WTC11 (cell line): ENCODE results near the gene RANBP17. TPM values are rescaled to one million over a fixed set of nuclear protein-coding genes. Genes with fewer than 3 reads are reported as not detected.

Experiments
- ATAC-seq: fragments of 200-7000 bp; cut with Tn5 transposase; 2 replicates; pipeline ENCODE4 v1.10.0; 2021; ENCODE audit warnings: mild to moderate bottlenecking, moderate library complexity
- CTCF ChIA-PET: fragments of 300-600 bp; sonication (Branson Sonifier 250); formaldehyde crosslinking; loops from one replicate; lab custom pipeline; 2021; ENCODE audit warnings: antibody characterized with exemption; lab: Charles Lee
- POLR2A ChIA-PET: fragments of 350-600 bp; sonication (Branson Sonifier 250); formaldehyde crosslinking; loops from one replicate; lab custom pipeline; 2021; ENCODE audit warnings: antibody characterized with exemption; lab: Charles Lee
- DNase-seq: peaks from one replicate; pipeline ENCODE4 v3.0.0; 2021; ENCODE audit warnings: low spot score
- H3K27ac Mint-ChIP-seq: 2 replicates; pipeline ENCODE4 v1.8.0; 2021; ENCODE audit warnings: mixed read lengths
- H3K27me3 Mint-ChIP-seq: 2 replicates; pipeline ENCODE4 v1.8.0; 2021; ENCODE audit warnings: low read depth, mild to moderate bottlenecking, moderate library complexity, mixed read lengths
- H3K36me3 Mint-ChIP-seq: 2 replicates; pipeline ENCODE4 v1.8.0; 2021; ENCODE audit warnings: mixed read lengths
- H3K4me1 Mint-ChIP-seq: 2 replicates; pipeline ENCODE4 v1.8.0; 2022; ENCODE audit warnings: mixed read lengths
- H3K4me3 Mint-ChIP-seq: 2 replicates; pipeline ENCODE4 v1.8.0; 2021; ENCODE audit warnings: mild to moderate bottlenecking, moderate library complexity, mixed read lengths
- H3K9me3 Mint-ChIP-seq: 2 replicates; pipeline ENCODE4 v1.8.0; 2021; ENCODE audit warnings: mixed read lengths
- CBFB ChIP-seq: sonication (generic); formaldehyde crosslinking; IDR thresholded peaks from 2 replicates; pipeline ENCODE4 v1.8.1; 2022; ENCODE audit warnings: mild to moderate bottlenecking, low read depth, missing genetic modification reagents
- CREB1 ChIP-seq: sonication (generic); formaldehyde crosslinking; IDR thresholded peaks from 2 replicates; pipeline ENCODE4 v1.8.0; 2023; ENCODE audit warnings: mild to moderate bottlenecking, missing genetic modification reagents
- EMX1 ChIP-seq: fragments of 250-450 bp; sonication (Bioruptor Pico); IDR thresholded peaks from 2 replicates; pipeline ENCODE4 v1.8.0; 2021; ENCODE audit warnings: mild to moderate bottlenecking
- ETV6 ChIP-seq: sonication (generic); formaldehyde crosslinking; IDR thresholded peaks from 2 replicates; pipeline ENCODE4 v1.8.1; 2022; ENCODE audit warnings: mild to moderate bottlenecking, missing genetic modification reagents
- FOXP1 ChIP-seq: sonication (generic); formaldehyde crosslinking; IDR thresholded peaks from 2 replicates; pipeline ENCODE4 v1.8.0; 2022; ENCODE audit warnings: missing genetic modification reagents, mild to moderate bottlenecking, moderate library complexity, borderline replicate concordance
- GRHL2 ChIP-seq: fragments of 250-450 bp; sonication (Bioruptor Pico); IDR thresholded peaks from 2 replicates; pipeline ENCODE4 v1.8.0; 2022; ENCODE audit warnings: mild to moderate bottlenecking, moderate library complexity; ENCODE audit not compliant: insufficient replicate concordance, severe bottlenecking
- JUN ChIP-seq: sonication (generic); formaldehyde crosslinking; IDR thresholded peaks from 2 replicates; pipeline ENCODE4 v1.8.0; 2023; ENCODE audit warnings: mild to moderate bottlenecking, missing genetic modification reagents
- KAT7 ChIP-seq: sonication (generic); formaldehyde crosslinking; IDR thresholded peaks from 2 replicates; pipeline ENCODE4 v1.8.1; 2023; ENCODE audit warnings: missing genetic modification reagents, mild to moderate bottlenecking, borderline replicate concordance
- MYBL2 ChIP-seq: sonication (generic); formaldehyde crosslinking; IDR thresholded peaks from 2 replicates; pipeline ENCODE4 v1.8.1; 2023; ENCODE audit warnings: mild to moderate bottlenecking, moderate library complexity, missing genetic modification reagents
- NR2C2 ChIP-seq: sonication (generic); formaldehyde crosslinking; IDR thresholded peaks from 2 replicates; pipeline ENCODE4 v1.8.0; 2022; ENCODE audit warnings: mild to moderate bottlenecking, missing genetic modification reagents
- RORB ChIP-seq: fragments of 250-450 bp; sonication (Bioruptor Pico); IDR thresholded peaks from 2 replicates; pipeline ENCODE4 v1.9.0; 2021; ENCODE audit warnings: mild to moderate bottlenecking
- TCF7 ChIP-seq: sonication (generic); formaldehyde crosslinking; IDR thresholded peaks from 2 replicates; pipeline ENCODE4 v1.8.0; 2022; ENCODE audit warnings: mild to moderate bottlenecking, low read depth, missing genetic modification reagents, moderate library complexity
- TEAD4 ChIP-seq: sonication (generic); formaldehyde crosslinking; IDR thresholded peaks from 2 replicates; pipeline ENCODE4 v1.8.0; 2022; ENCODE audit warnings: mild to moderate bottlenecking, missing genetic modification reagents
- ZBTB21 ChIP-seq: sonication (generic); formaldehyde crosslinking; IDR thresholded peaks from 2 replicates; pipeline ENCODE4 v1.8.1; 2023; ENCODE audit warnings: mild to moderate bottlenecking, missing genetic modification reagents, borderline replicate concordance
- ZNF317 ChIP-seq: sonication (generic); formaldehyde crosslinking; IDR thresholded peaks from 2 replicates; pipeline ENCODE4 v1.8.1; 2023; ENCODE audit warnings: low read depth, mild to moderate bottlenecking, moderate library complexity, missing genetic modification reagents, borderline replicate concordance
- ZNF416 ChIP-seq: fragments of 250-450 bp; sonication (Bioruptor Pico); IDR thresholded peaks from 2 replicates; pipeline ENCODE4 v1.9.0; 2021; ENCODE audit warnings: mild to moderate bottlenecking, inconsistent platforms
- ZNF423 ChIP-seq: fragments of 250-450 bp; sonication (Bioruptor Pico); IDR thresholded peaks from 2 replicates; pipeline ENCODE4 v2.1.2; 2022; ENCODE audit warnings: mild to moderate bottlenecking, moderate library complexity
- total RNA-seq: library from RNA; stranded (reverse); gene quantifications from 3 replicates; pipeline ENCODE4 v1.2.3, GENCODE V29; 2021
- TF ChIP-seq, protein P1 (sequence below): sonication (generic); formaldehyde crosslinking; IDR thresholded peaks from 2 replicates; pipeline ENCODE4 v1.8.0; 2022; ENCODE audit warnings: mild to moderate bottlenecking, missing genetic modification reagents
- TF ChIP-seq, protein P2 (sequence below): sonication (generic); formaldehyde crosslinking; IDR thresholded peaks from 2 replicates; pipeline ENCODE4 v1.8.1; 2022; ENCODE audit warnings: mild to moderate bottlenecking, missing genetic modification reagents, moderate library complexity, borderline replicate concordance
- TF ChIP-seq, protein P3 (sequence below): sonication (generic); formaldehyde crosslinking; IDR thresholded peaks from 2 replicates; pipeline ENCODE4 v1.8.1; 2022; ENCODE audit warnings: low read depth, missing genetic modification reagents, borderline replicate concordance
- TF ChIP-seq, protein P4 (sequence below): sonication (generic); formaldehyde crosslinking; IDR thresholded peaks from 2 replicates; pipeline ENCODE4 v1.8.1; 2023; ENCODE audit warnings: mild to moderate bottlenecking, moderate library complexity, missing genetic modification reagents
- TF ChIP-seq, protein P5 (sequence below): sonication (generic); formaldehyde crosslinking; IDR thresholded peaks from 2 replicates; pipeline ENCODE4 v1.8.1; 2022; ENCODE audit warnings: low read depth, mild to moderate bottlenecking, moderate library complexity, missing genetic modification reagents, borderline replicate concordance
- TF ChIP-seq, protein P6 (sequence below): sonication (generic); formaldehyde crosslinking; IDR thresholded peaks from 2 replicates; pipeline ENCODE4 v1.8.0; 2022; ENCODE audit warnings: mild to moderate bottlenecking, missing genetic modification reagents

Gene RANBP17
- total RNA-seq, 1 experiment from 2014 or later, result 23.1 TPM

DNA sequence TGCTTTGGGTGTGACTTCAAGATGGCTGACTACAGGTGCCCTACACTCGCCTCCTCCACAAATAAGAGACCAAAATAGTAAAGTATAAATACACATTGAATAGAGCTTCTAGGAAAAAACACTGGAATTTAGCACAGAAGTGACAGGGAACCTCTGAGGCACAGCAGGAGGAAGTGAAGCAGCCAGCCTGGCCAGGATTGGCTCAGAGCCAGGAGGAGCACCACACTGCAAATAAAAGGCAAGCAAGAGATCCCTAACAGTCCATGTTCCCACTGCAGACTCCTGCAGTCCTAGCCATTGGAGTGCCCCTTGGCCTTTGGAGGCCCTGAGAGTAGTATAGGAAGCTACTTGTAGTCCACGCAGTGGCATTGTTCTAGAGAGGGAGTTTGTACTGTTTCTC is 260.6 kb downstream of the RANBP17 start:
- Mint-ChIP-seq H3K36me3 (no peaks in the 10 kb centered on the region), H3K4me3 (no peak overlapping the region), H3K4me1 (no peaks in the 10 kb centered on the region), H3K27ac (no peak overlapping the region), H3K9me3 (no peaks in the 10 kb centered on the region), H3K27me3 (no peaks in the 10 kb centered on the region)
- DNase-seq, result no peak
- ChIA-PET POLR2A (no interaction called here), CTCF (no interaction called here)
- TF ChIP-seq, protein P1, sequence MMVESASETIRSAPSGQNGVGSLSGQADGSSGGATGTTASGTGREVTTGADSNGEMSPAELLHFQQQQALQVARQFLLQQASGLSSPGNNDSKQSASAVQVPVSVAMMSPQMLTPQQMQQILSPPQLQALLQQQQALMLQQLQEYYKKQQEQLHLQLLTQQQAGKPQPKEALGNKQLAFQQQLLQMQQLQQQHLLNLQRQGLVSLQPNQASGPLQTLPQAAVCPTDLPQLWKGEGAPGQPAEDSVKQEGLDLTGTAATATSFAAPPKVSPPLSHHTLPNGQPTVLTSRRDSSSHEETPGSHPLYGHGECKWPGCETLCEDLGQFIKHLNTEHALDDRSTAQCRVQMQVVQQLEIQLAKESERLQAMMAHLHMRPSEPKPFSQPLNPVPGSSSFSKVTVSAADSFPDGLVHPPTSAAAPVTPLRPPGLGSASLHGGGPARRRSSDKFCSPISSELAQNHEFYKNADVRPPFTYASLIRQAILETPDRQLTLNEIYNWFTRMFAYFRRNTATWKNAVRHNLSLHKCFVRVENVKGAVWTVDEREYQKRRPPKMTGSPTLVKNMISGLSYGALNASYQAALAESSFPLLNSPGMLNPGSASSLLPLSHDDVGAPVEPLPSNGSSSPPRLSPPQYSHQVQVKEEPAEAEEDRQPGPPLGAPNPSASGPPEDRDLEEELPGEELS (CRISPR knock-in tag), result no peak
- TF ChIP-seq NR2C2 (no peak), FOXP1 (CRISPR knock-in tag) (no peak), ZNF317 (CRISPR knock-in tag) (no peak), EMX1 (no peak), ZNF416 (no peak), MYBL2 (no peak), TCF7 (CRISPR knock-in tag) (no peak), ZBTB21 (no peak), CBFB (CRISPR knock-in tag) (no peak), GRHL2 (CRISPR knock-in tag) (no peak)
- TF ChIP-seq, protein P2, sequence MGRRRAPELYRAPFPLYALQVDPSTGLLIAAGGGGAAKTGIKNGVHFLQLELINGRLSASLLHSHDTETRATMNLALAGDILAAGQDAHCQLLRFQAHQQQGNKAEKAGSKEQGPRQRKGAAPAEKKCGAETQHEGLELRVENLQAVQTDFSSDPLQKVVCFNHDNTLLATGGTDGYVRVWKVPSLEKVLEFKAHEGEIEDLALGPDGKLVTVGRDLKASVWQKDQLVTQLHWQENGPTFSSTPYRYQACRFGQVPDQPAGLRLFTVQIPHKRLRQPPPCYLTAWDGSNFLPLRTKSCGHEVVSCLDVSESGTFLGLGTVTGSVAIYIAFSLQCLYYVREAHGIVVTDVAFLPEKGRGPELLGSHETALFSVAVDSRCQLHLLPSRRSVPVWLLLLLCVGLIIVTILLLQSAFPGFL, result no peak
- TF ChIP-seq, protein P3, sequence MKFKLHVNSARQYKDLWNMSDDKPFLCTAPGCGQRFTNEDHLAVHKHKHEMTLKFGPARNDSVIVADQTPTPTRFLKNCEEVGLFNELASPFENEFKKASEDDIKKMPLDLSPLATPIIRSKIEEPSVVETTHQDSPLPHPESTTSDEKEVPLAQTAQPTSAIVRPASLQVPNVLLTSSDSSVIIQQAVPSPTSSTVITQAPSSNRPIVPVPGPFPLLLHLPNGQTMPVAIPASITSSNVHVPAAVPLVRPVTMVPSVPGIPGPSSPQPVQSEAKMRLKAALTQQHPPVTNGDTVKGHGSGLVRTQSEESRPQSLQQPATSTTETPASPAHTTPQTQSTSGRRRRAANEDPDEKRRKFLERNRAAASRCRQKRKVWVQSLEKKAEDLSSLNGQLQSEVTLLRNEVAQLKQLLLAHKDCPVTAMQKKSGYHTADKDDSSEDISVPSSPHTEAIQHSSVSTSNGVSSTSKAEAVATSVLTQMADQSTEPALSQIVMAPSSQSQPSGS (CRISPR knock-in tag), result no peak
- TF ChIP-seq, protein P4, sequence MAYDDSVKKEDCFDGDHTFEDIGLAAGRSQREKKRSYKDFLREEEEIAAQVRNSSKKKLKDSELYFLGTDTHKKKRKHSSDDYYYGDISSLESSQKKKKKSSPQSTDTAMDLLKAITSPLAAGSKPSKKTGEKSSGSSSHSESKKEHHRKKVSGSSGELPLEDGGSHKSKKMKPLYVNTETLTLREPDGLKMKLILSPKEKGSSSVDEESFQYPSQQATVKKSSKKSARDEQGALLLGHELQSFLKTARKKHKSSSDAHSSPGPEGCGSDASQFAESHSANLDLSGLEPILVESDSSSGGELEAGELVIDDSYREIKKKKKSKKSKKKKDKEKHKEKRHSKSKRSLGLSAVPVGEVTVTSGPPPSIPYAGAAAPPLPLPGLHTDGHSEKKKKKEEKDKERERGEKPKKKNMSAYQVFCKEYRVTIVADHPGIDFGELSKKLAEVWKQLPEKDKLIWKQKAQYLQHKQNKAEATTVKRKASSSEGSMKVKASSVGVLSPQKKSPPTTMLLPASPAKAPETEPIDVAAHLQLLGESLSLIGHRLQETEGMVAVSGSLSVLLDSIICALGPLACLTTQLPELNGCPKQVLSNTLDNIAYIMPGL (CRISPR knock-in tag), result no peak
- TF ChIP-seq, protein P5, sequence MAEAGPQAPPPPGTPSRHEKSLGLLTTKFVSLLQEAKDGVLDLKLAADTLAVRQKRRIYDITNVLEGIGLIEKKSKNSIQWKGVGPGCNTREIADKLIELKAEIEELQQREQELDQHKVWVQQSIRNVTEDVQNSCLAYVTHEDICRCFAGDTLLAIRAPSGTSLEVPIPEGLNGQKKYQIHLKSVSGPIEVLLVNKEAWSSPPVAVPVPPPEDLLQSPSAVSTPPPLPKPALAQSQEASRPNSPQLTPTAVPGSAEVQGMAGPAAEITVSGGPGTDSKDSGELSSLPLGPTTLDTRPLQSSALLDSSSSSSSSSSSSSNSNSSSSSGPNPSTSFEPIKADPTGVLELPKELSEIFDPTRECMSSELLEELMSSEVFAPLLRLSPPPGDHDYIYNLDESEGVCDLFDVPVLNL (CRISPR knock-in tag), result no peak
- ATAC-seq, result no peak

DNA sequence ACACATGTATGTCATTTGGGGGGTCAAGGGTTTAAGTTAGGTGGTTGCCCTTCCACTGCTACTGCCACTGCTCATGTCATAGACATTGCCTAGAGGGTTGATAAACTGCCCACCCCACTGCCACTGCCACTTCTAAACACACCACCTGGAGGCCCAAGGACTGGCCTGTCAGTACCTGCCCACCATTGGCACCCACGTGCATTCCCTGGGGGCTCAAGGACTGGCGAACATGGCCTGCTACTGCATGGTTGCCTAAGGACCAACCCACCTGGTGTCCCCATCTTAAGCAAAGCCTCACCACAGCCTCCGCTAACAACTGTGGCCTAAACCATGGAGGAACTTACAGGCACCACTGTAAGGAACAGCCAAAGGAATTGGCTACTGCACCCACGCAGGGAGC is 261.6 kb downstream of the RANBP17 start:
- H3K27ac Mint-ChIP-seq, result no peak overlapping the region
- no peak for TF ChIP-seq ZNF423
- ChIA-PET POLR2A (no interaction called here), CTCF (no interaction called here)
- DNase-seq (no peak), ATAC-seq (no peak)
- no peak overlapping the region for H3K4me3 Mint-ChIP-seq
- H3K9me3 Mint-ChIP-seq, result no peaks in the 10 kb centered on the region
- H3K36me3 Mint-ChIP-seq, result no peaks in the 10 kb centered on the region
- H3K27me3 Mint-ChIP-seq, result no peaks in the 10 kb centered on the region
- H3K4me1 Mint-ChIP-seq, result no peaks in the 10 kb centered on the region

DNA sequence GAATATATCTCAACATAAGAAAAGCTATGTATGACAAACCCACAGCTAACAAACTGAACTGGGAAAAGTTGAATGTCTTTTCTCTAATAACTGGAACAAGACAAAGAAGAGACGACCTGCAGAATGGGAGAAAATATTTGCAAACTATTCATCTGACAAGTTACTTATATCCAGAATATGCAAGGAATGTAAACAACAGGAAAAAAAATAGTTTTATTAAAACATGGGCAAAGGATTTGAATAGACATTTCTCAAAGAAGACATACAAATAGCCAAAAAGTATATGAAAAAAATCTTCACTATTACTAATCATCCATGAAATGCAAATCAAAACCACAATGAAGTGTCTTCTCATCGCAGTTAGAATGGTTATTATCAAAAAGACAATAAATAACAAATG is 265.5 kb downstream of the RANBP17 start:
- ChIA-PET CTCF (no interaction called here), POLR2A (no interaction called here)
- peaks cover 3% of the 10 kb centered on the region; the same call in 1 of the 2 replicates for H3K4me1 Mint-ChIP-seq
- no peak for TF ChIP-seq ETV6
- TF ChIP-seq MYBL2, result no peak
- TF ChIP-seq, protein P2, result no peak
- TF ChIP-seq TEAD4 (CRISPR knock-in tag), result no peak
- TF ChIP-seq, protein P6, sequence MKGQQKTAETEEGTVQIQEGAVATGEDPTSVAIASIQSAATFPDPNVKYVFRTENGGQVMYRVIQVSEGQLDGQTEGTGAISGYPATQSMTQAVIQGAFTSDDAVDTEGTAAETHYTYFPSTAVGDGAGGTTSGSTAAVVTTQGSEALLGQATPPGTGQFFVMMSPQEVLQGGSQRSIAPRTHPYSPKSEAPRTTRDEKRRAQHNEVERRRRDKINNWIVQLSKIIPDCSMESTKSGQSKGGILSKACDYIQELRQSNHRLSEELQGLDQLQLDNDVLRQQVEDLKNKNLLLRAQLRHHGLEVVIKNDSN (CRISPR knock-in tag), result no peak
- no peak for TF ChIP-seq CREB1 (CRISPR knock-in tag)
- TF ChIP-seq KAT7 (CRISPR knock-in tag), result no peak
- no peak for TF ChIP-seq RORB
- TF ChIP-seq, protein P5 (CRISPR knock-in tag), result no peak
- TF ChIP-seq JUN (CRISPR knock-in tag), result no peak
- H3K9me3 Mint-ChIP-seq, result no peaks in the 10 kb centered on the region
- H3K36me3 Mint-ChIP-seq, result no peaks in the 10 kb centered on the region
- DNase-seq, result no peak
- H3K27ac Mint-ChIP-seq, result no peak overlapping the region
- no peak for ATAC-seq
- no peaks in the 10 kb centered on the region for H3K27me3 Mint-ChIP-seq
- no peak overlapping the region for H3K4me3 Mint-ChIP-seq
